NT2/D1 (cell line): ENCODE measurements around the gene RMRP.

Source experiments
- SUZ12 ChIP-seq: IDR thresholded peaks from 2 replicates; pipeline ENCODE4 v1.6.1; 2011; ENCODE audit not compliant: insufficient read length, insufficient read depth; ENCODE audit errors: extremely low read depth
- YY1 ChIP-seq: IDR thresholded peaks from 2 replicates; pipeline ENCODE4 v1.6.1; 2011; ENCODE audit not compliant: insufficient read length, insufficient read depth
- ZNF274 ChIP-seq: IDR thresholded peaks from 2 replicates; pipeline ENCODE4 v1.6.1; 2011; ENCODE audit warnings: mild to moderate bottlenecking, low read depth, low read length

GRCh38 chr9:35666549-35666948 lies 8.7 kb upstream of the RMRP start:
- TF ChIP-seq SUZ12 (no peak), YY1 (no peak), ZNF274 (no peak)
